Measurements from ENCODE around the gene GPR158.

The GPR158 gene

DNA sequence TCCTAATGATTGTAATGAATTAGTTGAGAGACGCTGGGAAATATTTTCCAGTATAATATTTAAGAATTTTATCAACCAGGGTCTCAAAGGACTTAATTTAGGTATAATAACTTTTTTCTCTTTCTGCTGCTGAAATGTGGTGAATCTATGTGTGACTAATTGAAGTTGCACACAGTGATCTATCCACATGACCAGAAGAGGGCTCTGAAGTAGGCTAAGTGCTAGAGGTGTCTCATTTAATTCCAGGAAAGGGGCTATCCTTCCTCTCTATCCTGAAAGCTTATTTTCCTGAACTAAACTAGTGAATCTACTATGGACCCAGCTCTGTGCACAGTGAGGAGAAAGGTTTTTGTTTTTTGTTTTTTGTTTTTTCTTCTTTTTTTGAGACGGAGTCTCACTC, 464.8 kb downstream of the GPR158 start:
- DNase-seq (ENCODE audit: extremely low spot score, insufficient read length, low read depth) (no peak), FAIRE-seq (no peak)

DNA sequence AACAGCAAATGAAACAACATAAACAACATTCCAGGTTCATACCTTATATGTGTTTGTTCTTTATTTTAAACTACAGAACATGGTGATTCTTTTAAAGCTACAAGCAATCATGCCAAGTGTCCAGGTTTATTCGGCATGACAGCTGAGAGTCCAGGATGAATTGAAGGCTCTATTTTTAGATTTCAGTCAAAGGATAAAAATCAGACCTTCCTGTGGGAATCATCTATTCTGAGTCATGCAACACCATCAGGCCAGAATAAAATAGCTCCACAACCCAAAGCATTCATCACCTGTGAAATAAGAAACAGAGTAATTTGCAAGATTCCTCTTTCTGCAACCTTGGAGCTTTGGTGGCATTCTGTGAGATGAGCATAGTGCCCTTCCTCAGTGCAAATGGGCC, 466.8 kb downstream of the GPR158 start:
- FAIRE-seq: no peak

GRCh38 chr10:25642721-25643120, 467.9 kb downstream of the GPR158 start:
- FAIRE-seq: no peak

More for the DNA sequence above, 466.8 kb downstream of the GPR158 start:
- DNase-seq (ENCODE audit: extremely low spot score, insufficient read length, low read depth): no peak

GRCh38 chr10:25646371-25646770, 471.6 kb downstream of the GPR158 start:
- FAIRE-seq (no peak), DNase-seq (ENCODE audit: extremely low spot score, insufficient read length, low read depth) (no peak)

More at GRCh38 chr10:25642721-25643120, 467.9 kb downstream of the GPR158 start:
- DNase-seq (ENCODE audit: extremely low spot score, insufficient read length, low read depth): no peak

DNA sequence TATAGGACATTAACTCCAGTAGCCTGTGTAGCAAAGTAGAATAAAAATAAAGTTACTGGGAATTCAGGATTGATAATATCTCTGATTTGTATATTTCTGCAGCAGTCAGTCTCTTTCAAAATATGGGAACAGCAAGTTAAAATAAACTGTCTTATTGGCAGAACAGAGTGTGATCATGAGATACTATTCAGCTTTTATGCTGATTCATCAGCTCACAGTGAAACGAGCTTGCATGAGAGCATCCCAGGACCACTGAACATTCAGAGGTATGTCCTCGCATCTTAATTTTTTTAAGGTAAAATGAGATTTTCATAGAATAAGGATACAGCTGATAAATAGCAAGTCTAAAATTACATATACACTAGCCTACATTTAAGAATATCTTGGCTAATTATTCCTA, 476.7 kb downstream of the GPR158 start:
- FAIRE-seq (no peak), DNase-seq (ENCODE audit: extremely low spot score, insufficient read length, low read depth) (no peak)

Data from GM18507 (cell line).